NCI-H446 (cell line): Measurements from ENCODE around the gene WDR1.

Experiments
- DNase-seq, 2 experiments: peaks; one replicate each; lab custom pipeline; 2025; lab: John Stamatoyannopoulos, UW

Gene WDR1

GRCh38 chr4:10036807-10037342, 79.7 kb downstream of the WDR1 start:
- DNase-seq: no peak

- DNase-seq: peak in 1 of 2 experiments; percentile 9
Observed at GRCh38 chr4:10035130-10035529, 81.5 kb downstream of the WDR1 start.

GRCh38 chr4:10034612-10035104, 81.9 kb downstream of the WDR1 start:
- no peak for DNase-seq

GRCh38 chr4:10034136-10034535, 82.5 kb downstream of the WDR1 start:
- DNase-seq: no peak

- no peak for DNase-seq
Observed at GRCh38 chr4:10033191-10033881, 83.3 kb downstream of the WDR1 start.

- no peak for DNase-seq
Observed at GRCh38 chr4:10032625-10033024, 84.0 kb downstream of the WDR1 start.

- no peak for DNase-seq
Observed at GRCh38 chr4:10031668-10032590, 84.7 kb downstream of the WDR1 start.

GRCh38 chr4:10030972-10031667, 85.5 kb downstream of the WDR1 start:
- DNase-seq: no peak

GRCh38 chr4:10029403-10029802, 87.2 kb downstream of the WDR1 start:
- no peak for DNase-seq

- no peak for DNase-seq
Observed at GRCh38 chr4:10028910-10029309, 87.7 kb downstream of the WDR1 start.

- DNase-seq: no peak
Observed at GRCh38 chr4:10026485-10026884, 90.1 kb downstream of the WDR1 start.

- DNase-seq: no peak
Observed at GRCh38 chr4:10025230-10025806, 91.3 kb downstream of the WDR1 start.
